ENCODE data around the gene GYS2.

- TF ChIP-seq CTCF (IDR thresholded peaks at IDR 0.05) (no peak), POLR2A (IDR thresholded peaks at IDR 0.05) (no peak), EP300 (IDR thresholded peaks at IDR 0.05) (no peak)
Observed at GRCh38 chr12:21599143-21599999, 5.3 kb downstream of the GYS2 start.
